ENCODE data around the gene HSPBP1. TPM values are rescaled to one million over a fixed set of nuclear protein-coding genes. Genes with fewer than 3 reads are reported as not detected.

HSPBP1 gene
- total and polyA plus RNA-seq, 2 donors (not counting 3 experiments of a cell fraction or from before 2014, with no cell fraction given): 30.4 to 47.5 TPM

- DNase-seq (ENCODE audit: low read depth, low spot score) (no peak), FAIRE-seq (no peak)
- TF ChIP-seq MYC (IDR thresholded peaks at IDR 0.05; ENCODE audit: low read depth, low read length): no peak
- no peak for TF ChIP-seq CTCF (IDR thresholded peaks at IDR 0.05; ENCODE audit: extremely low read depth in 1 of 2, insufficient read depth in 1 of 2, low read depth in 1 of 2, low read length in 2 of 2)
- no peak for TF ChIP-seq GATA2 (IDR thresholded peaks at IDR 0.05; ENCODE audit: insufficient read depth, insufficient read length, low read depth, low read length)
- no peak for TF ChIP-seq JUN (IDR thresholded peaks at IDR 0.05; ENCODE audit: borderline replicate concordance, insufficient read depth, insufficient read length, low read depth)
- no peak for TF ChIP-seq MAX (IDR thresholded peaks at IDR 0.05; ENCODE audit: insufficient read depth, insufficient read length)
- TF ChIP-seq EZH2 (IDR thresholded peaks at IDR 0.05; ENCODE audit: borderline replicate concordance, low read depth, low read length, severe bottlenecking): no peak
- no peak for TF ChIP-seq POLR2AphosphoS5 (IDR thresholded peaks at IDR 0.05; ENCODE audit: insufficient read depth, low read depth, low read length)
- TF ChIP-seq POLR2A (IDR thresholded peaks at IDR 0.05; ENCODE audit: low read depth, low read length): no peak
- no peak for TF ChIP-seq FOS (IDR thresholded peaks at IDR 0.05; ENCODE audit: borderline replicate concordance, insufficient read depth, low read length)
- Histone ChIP-seq H3K4me2 (ENCODE audit: insufficient read depth, low read length) (no peak overlapping the region), H2AFZ (ENCODE audit: low read depth, low read length) (no peak overlapping the region), H3K27ac (ENCODE audit: insufficient read depth, low read depth, low read length) (no peak overlapping the region), H3K9ac (replicated peaks; ENCODE audit: extremely low read depth, insufficient read depth, low read length) (no peak overlapping the region), H3K36me3 (ENCODE audit: control insufficient read depth in 2 of 2, extremely low read depth in 1 of 2, insufficient read depth in 2 of 2, low read length in 2 of 2) (peaks cover 3 to 51% of the 10 kb centered on the region in 2 experiments), H3K27me3 (ENCODE audit: control insufficient read depth in 2 of 2, insufficient read depth in 2 of 2, low read length in 2 of 2) (no peaks in the 10 kb centered on the region), H3K9me1 (replicated peaks; ENCODE audit: control insufficient read depth, extremely low read depth, insufficient read depth, low read length) (no peaks in the 10 kb centered on the region), H3K9me3 (replicated peaks; ENCODE audit: control insufficient read depth, insufficient read depth, low read length) (no peaks in the 10 kb centered on the region), H4K20me1 (replicated peaks; ENCODE audit: control insufficient read depth, extremely low read depth, insufficient read depth, low read length) (no peaks in the 10 kb centered on the region), H3K4me3 (replicated peaks in 1 of 3; ENCODE audit: insufficient read depth in 1 of 3, low read depth in 1 of 3, low read length in 3 of 3) (no peak overlapping the region), H3K79me2 (ENCODE audit: control insufficient read depth, insufficient read depth, low read length) (no peaks in the 10 kb centered on the region), H3K4me1 (ENCODE audit: control insufficient read depth, extremely low read depth, insufficient read depth, low read length) (no peaks in the 10 kb centered on the region)
- dilution Hi-C loops (cut with MboI; ENCODE audit: extremely low pct_ligation_motif_present, low sequenced_read_pairs) (no loop called here), intact Hi-C loops (cut with micrococcal nuclease) (no loop called here)
- CTCF ChIA-PET: interaction anchor here (1.2 kb wide), 1 partner anchor 14 kb away, joined by 4 read pairs; no protein-coding TSS in a partner anchor
- no TSS peak for BruUV-seq (replicated peaks)
- POLR2A ChIA-PET: no interaction called here
Measured at GRCh38 chr19:55232286-55232602, 47.7 kb downstream of the HSPBP1 start.
